ENCODE measurements around the gene CLHC1.
"Not testable (repeated sequence)": the region's sequence is repeated elsewhere in the genome, so short reads cannot be mapped to it uniquely, and the experiment has no call there.

Gene CLHC1

GRCh38 chr2:55147041-55147440 lies 85.1 kb downstream of the CLHC1 start:
- Histone ChIP-seq H3K4me1 (no peaks in the 10 kb centered on the region), H3K36me3 (replicated peaks) (no peaks in the 10 kb centered on the region), H3K9me3 (no peaks in the 10 kb centered on the region), H3K27me3 (ENCODE audit: low read depth) (no peaks in the 10 kb centered on the region), H3K4me3 (no peak overlapping the region)
- in situ Hi-C loops (cut with MboI; ENCODE audit: low sequenced_read_pairs), result no loop called here
- no peak for DNase-seq (ENCODE audit: low spot score in 2 of 2)

GRCh38 chr2:55146263-55146662 lies 85.8 kb downstream of the CLHC1 start:
- no peaks in the 10 kb centered on the region for H3K27me3 ChIP-seq (ENCODE audit: low read depth)
- DNase-seq (ENCODE audit: low spot score in 2 of 2), result no peak
- no peaks in the 10 kb centered on the region for H3K4me1 ChIP-seq
- H3K36me3 ChIP-seq (replicated peaks), result no peaks in the 10 kb centered on the region
- H3K9me3 ChIP-seq, result no peaks in the 10 kb centered on the region
- in situ Hi-C loops (cut with MboI; ENCODE audit: low sequenced_read_pairs), result no loop called here
- H3K4me3 ChIP-seq, result no peak overlapping the region

GRCh38 chr2:55144922-55145820 lies 86.9 kb downstream of the CLHC1 start:
- Histone ChIP-seq H3K4me1 (no peaks in the 10 kb centered on the region), H3K4me3 (no peak overlapping the region), H3K36me3 (replicated peaks) (no peaks in the 10 kb centered on the region), H3K27me3 (ENCODE audit: low read depth) (no peaks in the 10 kb centered on the region), H3K9me3 (no peaks in the 10 kb centered on the region)
- DNase-seq (ENCODE audit: low spot score in 2 of 2), result no peak
- in situ Hi-C loops (cut with MboI; ENCODE audit: low sequenced_read_pairs), result no loop called here

- in situ Hi-C loops (cut with MboI; ENCODE audit: low sequenced_read_pairs); H3K4me1 ChIP-seq; H3K9me3 ChIP-seq; DNase-seq (ENCODE audit: low spot score in 2 of 2); H3K27me3 ChIP-seq (ENCODE audit: low read depth); H3K4me3 ChIP-seq; H3K36me3 ChIP-seq (replicated peaks): not testable (repeated sequence)
Measured at GRCh38 chr2:55143706-55144105, 88.4 kb downstream of the CLHC1 start.

GRCh38 chr2:55142518-55142917 lies 89.6 kb downstream of the CLHC1 start:
- Histone ChIP-seq H3K9me3 (no peaks in the 10 kb centered on the region), H3K27me3 (ENCODE audit: low read depth) (no peaks in the 10 kb centered on the region), H3K4me3 (no peak overlapping the region), H3K36me3 (replicated peaks) (no peaks in the 10 kb centered on the region), H3K4me1 (no peaks in the 10 kb centered on the region)
- no peak for DNase-seq (ENCODE audit: low spot score in 2 of 2)
- in situ Hi-C loops (cut with MboI; ENCODE audit: low sequenced_read_pairs), result no loop called here

GRCh38 chr2:55141572-55142413 lies 90.3 kb downstream of the CLHC1 start:
- Histone ChIP-seq H3K9me3 (no peaks in the 10 kb centered on the region), H3K36me3 (replicated peaks) (no peaks in the 10 kb centered on the region), H3K4me3 (no peak overlapping the region), H3K4me1 (no peaks in the 10 kb centered on the region), H3K27me3 (ENCODE audit: low read depth) (no peaks in the 10 kb centered on the region)
- in situ Hi-C loops (cut with MboI; ENCODE audit: low sequenced_read_pairs), result no loop called here
- no peak for DNase-seq (ENCODE audit: low spot score in 2 of 2)

- Histone ChIP-seq H3K9me3 (no peaks in the 10 kb centered on the region), H3K27me3 (ENCODE audit: low read depth) (no peaks in the 10 kb centered on the region), H3K4me3 (no peak overlapping the region), H3K36me3 (replicated peaks) (no peaks in the 10 kb centered on the region), H3K4me1 (no peaks in the 10 kb centered on the region)
- in situ Hi-C loops (cut with MboI; ENCODE audit: low sequenced_read_pairs), result no loop called here
- no peak for DNase-seq (ENCODE audit: low spot score in 2 of 2)
Measured at GRCh38 chr2:55140316-55141219, 91.5 kb downstream of the CLHC1 start.

- H3K36me3 ChIP-seq (replicated peaks), result no peaks in the 10 kb centered on the region
- no peak for DNase-seq (ENCODE audit: low spot score in 2 of 2)
- in situ Hi-C loops (cut with MboI; ENCODE audit: low sequenced_read_pairs), result no loop called here
- H3K27me3 ChIP-seq (ENCODE audit: low read depth), result no peaks in the 10 kb centered on the region
- no peaks in the 10 kb centered on the region for H3K9me3 ChIP-seq
- peaks cover 5% of the 10 kb centered on the region for H3K4me1 ChIP-seq
- no peak overlapping the region for H3K4me3 ChIP-seq
Measured at GRCh38 chr2:55139305-55139704, 92.8 kb downstream of the CLHC1 start.

- in situ Hi-C loops (cut with MboI; ENCODE audit: low sequenced_read_pairs), result no loop called here
- H3K4me3 ChIP-seq, result no peak overlapping the region
Measured at GRCh38 chr2:55138882-55139229, 93.2 kb downstream of the CLHC1 start.

GRCh38 chr2:55138014-55138881 lies 93.8 kb downstream of the CLHC1 start:
- peaks cover 11% of the 10 kb centered on the region for H3K4me1 ChIP-seq
- no peak for DNase-seq (ENCODE audit: low spot score in 2 of 2)
- H3K27me3 ChIP-seq (ENCODE audit: low read depth), result no peaks in the 10 kb centered on the region
- H3K9me3 ChIP-seq, result no peaks in the 10 kb centered on the region
- H3K36me3 ChIP-seq (replicated peaks), result no peaks in the 10 kb centered on the region
- in situ Hi-C loops (cut with MboI; ENCODE audit: low sequenced_read_pairs), result no loop called here
- no peak overlapping the region for H3K4me3 ChIP-seq

More at GRCh38 chr2:55138882-55139229, 93.2 kb downstream of the CLHC1 start:
- Histone ChIP-seq H3K36me3 (replicated peaks) (no peaks in the 10 kb centered on the region), H3K9me3 (no peaks in the 10 kb centered on the region), H3K27me3 (ENCODE audit: low read depth) (no peaks in the 10 kb centered on the region), H3K4me1 (peaks cover 8% of the 10 kb centered on the region)
- no peak for DNase-seq (ENCODE audit: low spot score in 2 of 2)

GRCh38 chr2:55137024-55137958 lies 94.8 kb downstream of the CLHC1 start:
- H3K36me3 ChIP-seq (replicated peaks), result no peaks in the 10 kb centered on the region
- no peak for DNase-seq (ENCODE audit: low spot score in 2 of 2)
- no peaks in the 10 kb centered on the region for H3K9me3 ChIP-seq
- H3K4me1 ChIP-seq, result peaks cover 15% of the 10 kb centered on the region
- in situ Hi-C loops (cut with MboI; ENCODE audit: low sequenced_read_pairs), result no loop called here
- H3K4me3 ChIP-seq, result no peak overlapping the region
- no peaks in the 10 kb centered on the region for H3K27me3 ChIP-seq (ENCODE audit: low read depth)

GRCh38 chr2:55136138-55136541 lies 96.0 kb downstream of the CLHC1 start:
- DNase-seq (ENCODE audit: low spot score in 2 of 2), result peak in 1 of 2 experiments; percentile 26
- Histone ChIP-seq H3K4me1 (peaks cover 15% of the 10 kb centered on the region), H3K9me3 (no peaks in the 10 kb centered on the region), H3K27me3 (ENCODE audit: low read depth) (no peaks in the 10 kb centered on the region), H3K36me3 (replicated peaks) (no peaks in the 10 kb centered on the region), H3K4me3 (no peak overlapping the region)
- in situ Hi-C loops (cut with MboI; ENCODE audit: low sequenced_read_pairs), result no loop called here
